ENCODE results near the gene HMG20A.

Gene HMG20A

GRCh38 chr15:77421370-77421700, 647 bp downstream of the HMG20A start:
- TF ChIP-seq ZFX (IDR thresholded peaks at IDR 0.05; ENCODE audit: borderline replicate concordance) (no peak), CTCF (IDR thresholded peaks at IDR 0.05) (no peak)
- no peak overlapping the region for H3K27ac ChIP-seq

GRCh38 chr15:77425104-77425503, 4.4 kb downstream of the HMG20A start:
- no peak overlapping the region for H3K27ac ChIP-seq
- TF ChIP-seq ZFX (IDR thresholded peaks at IDR 0.05; ENCODE audit: borderline replicate concordance) = no peak
- TF ChIP-seq CTCF (IDR thresholded peaks at IDR 0.05) = no peak

GRCh38 chr15:77426377-77426776, 5.7 kb downstream of the HMG20A start:
- TF ChIP-seq ZFX (IDR thresholded peaks at IDR 0.05; ENCODE audit: borderline replicate concordance) (no peak), CTCF (IDR thresholded peaks at IDR 0.05) (no peak)
- H3K27ac ChIP-seq = no peak overlapping the region

- H3K27ac ChIP-seq = no peak overlapping the region
- TF ChIP-seq ZFX (IDR thresholded peaks at IDR 0.05; ENCODE audit: borderline replicate concordance) (no peak), CTCF (IDR thresholded peaks at IDR 0.05) (no peak)
Measured at GRCh38 chr15:77426871-77427270, 6.2 kb downstream of the HMG20A start.

GRCh38 chr15:77430213-77430612, 9.5 kb downstream of the HMG20A start:
- no peak for TF ChIP-seq CTCF (IDR thresholded peaks at IDR 0.05)
- TF ChIP-seq ZFX (IDR thresholded peaks at IDR 0.05; ENCODE audit: borderline replicate concordance) = no peak

GRCh38 chr15:77430652-77431051, 10.0 kb downstream of the HMG20A start:
- TF ChIP-seq CTCF (IDR thresholded peaks at IDR 0.05) = no peak
- no peak for TF ChIP-seq ZFX (IDR thresholded peaks at IDR 0.05; ENCODE audit: borderline replicate concordance)
- no peak overlapping the region for H3K27ac ChIP-seq

More at GRCh38 chr15:77430213-77430612, 9.5 kb downstream of the HMG20A start:
- H3K27ac ChIP-seq = no peak overlapping the region

GRCh38 chr15:77436822-77437221, 16.1 kb downstream of the HMG20A start:
- no peak overlapping the region for H3K27ac ChIP-seq
- TF ChIP-seq ZFX (IDR thresholded peaks at IDR 0.05; ENCODE audit: borderline replicate concordance) = no peak
- no peak for TF ChIP-seq CTCF (IDR thresholded peaks at IDR 0.05)

Measured in 22Rv1 (cell line).